GM18505 (cell line): ENCODE results near the gene FOXR1.
"Not testable (repeated sequence)": the region's sequence is repeated elsewhere in the genome, so short reads cannot be mapped to it uniquely, and the experiment has no call there.

ENCODE experiments used
- ATAC-seq: cut with Tn5 transposase; IDR thresholded peaks from one replicate; pipeline ENCODE4 v1.9.1; 2021; ENCODE audit not compliant: unreplicated experiment
- POLR2A ChIP-seq: IDR thresholded peaks from 4 replicates; pipeline ENCODE4 v1.6.1; 2011; ENCODE audit warnings: borderline replicate concordance; ENCODE audit not compliant: insufficient read depth, insufficient read length; ENCODE audit errors: extremely low read depth

FOXR1 gene

DNA sequence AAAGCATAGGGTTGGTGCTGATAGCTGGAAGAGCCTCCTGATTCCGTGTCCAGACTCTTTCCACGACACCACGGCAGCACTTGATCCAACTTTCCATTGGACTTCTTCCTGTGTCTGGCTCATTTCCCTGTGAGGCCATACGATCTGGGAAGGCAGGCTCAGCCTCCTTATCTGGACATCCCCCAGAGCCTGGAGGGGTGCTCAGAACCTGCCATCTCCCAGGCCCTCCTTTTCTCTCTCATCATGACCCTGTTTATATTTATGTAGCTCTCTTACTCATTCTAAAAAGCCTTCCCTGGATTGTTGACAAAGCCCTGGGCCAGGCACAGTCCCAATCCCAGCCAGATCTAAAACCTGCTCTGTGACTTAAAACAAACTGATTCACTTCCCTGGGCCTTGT, 38.1 kb upstream of the FOXR1 start:
- no peak for ATAC-seq
- no peak for TF ChIP-seq POLR2A

DNA sequence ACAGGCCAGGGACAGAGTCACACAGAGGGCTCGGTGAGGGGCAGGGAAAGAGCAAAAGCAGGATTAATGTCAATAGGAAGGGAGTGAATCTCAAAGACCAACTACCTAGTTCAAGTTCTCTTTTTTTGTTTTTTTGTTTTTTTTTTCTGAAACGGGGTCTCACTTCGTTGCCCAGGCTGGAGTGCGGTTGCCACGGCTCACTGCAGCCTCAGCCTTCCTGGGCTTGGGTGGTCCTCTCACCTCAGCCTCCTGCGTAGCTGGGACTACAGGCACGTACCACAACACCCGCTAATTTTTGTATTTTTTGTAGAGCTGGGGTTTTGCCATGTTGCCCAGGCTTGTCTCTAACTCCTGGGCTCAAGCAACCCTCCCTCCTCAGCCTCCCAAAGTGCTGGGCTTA, 36.2 kb upstream of the FOXR1 start:
- no peak for TF ChIP-seq POLR2A
- ATAC-seq, result no peak

DNA sequence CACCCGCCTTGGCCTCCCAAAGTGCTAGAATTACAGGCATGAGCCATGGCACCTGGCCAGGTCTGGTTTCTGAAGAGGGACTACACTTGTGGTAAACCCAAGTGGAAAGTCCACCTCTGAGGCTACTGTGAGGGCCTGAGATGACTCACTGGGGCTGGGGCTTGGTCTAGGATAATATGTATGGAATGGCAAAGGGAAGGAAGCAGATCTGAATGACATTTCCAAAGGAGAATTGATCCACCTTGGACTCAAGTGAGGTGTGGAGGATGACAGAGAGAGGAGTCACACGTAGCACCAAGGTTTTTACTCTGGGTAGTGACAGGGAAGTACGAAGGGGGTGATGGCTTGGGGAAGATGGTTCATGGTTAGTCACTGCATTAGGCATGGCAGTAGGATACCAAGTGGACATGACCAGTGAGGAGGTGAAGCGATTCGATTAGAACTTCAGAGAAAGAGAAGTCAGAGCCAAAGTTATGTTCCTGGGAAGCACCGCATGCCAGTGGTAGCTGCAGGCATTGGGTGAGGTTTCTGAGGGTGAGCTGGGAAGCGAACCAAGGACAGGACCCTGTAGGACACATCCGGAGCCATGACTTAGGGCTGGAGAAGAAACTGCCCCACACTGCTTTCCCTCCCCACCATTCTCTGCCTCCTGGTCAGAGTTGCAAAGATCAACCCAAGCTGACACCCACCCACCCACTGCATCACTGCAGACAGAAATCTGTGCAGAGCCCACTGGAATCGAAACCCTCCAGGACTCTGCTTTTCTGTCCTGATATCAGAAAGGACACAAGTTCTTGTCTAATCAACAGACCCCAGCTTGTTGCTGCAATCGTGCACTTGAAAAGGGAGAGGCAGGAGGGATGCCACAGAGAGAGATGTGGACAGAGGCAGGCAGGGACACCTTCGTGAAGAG, 32.8 kb upstream of the FOXR1 start:
- no peak for ATAC-seq
- TF ChIP-seq POLR2A, result no peak

DNA sequence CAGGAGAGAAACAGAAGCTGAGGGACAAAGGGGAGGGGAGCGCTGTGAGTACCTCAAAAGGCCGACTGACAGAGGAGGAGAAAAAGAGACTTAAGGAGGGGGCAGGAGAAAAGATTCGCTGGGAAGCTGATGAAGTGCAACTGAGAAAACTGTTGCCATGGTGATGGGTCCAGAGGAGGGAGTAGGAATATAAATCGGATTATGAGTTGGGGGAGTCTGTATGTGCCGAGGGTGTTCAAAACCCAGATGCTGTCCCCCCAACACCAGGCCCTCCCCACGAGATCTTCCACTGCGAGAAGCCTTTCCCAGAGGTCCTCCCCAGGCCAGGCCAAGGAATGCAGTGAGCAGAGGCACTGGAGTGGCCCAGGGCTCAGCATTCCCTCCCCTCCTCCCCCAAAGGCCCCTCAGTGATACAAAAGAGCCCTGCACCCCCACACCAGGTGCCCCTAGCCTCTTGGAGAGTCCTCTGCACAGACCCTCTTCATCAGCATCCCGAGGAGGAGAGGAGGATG, 32.1 kb upstream of the FOXR1 start:
- no peak for TF ChIP-seq POLR2A
- no peak for ATAC-seq

DNA sequence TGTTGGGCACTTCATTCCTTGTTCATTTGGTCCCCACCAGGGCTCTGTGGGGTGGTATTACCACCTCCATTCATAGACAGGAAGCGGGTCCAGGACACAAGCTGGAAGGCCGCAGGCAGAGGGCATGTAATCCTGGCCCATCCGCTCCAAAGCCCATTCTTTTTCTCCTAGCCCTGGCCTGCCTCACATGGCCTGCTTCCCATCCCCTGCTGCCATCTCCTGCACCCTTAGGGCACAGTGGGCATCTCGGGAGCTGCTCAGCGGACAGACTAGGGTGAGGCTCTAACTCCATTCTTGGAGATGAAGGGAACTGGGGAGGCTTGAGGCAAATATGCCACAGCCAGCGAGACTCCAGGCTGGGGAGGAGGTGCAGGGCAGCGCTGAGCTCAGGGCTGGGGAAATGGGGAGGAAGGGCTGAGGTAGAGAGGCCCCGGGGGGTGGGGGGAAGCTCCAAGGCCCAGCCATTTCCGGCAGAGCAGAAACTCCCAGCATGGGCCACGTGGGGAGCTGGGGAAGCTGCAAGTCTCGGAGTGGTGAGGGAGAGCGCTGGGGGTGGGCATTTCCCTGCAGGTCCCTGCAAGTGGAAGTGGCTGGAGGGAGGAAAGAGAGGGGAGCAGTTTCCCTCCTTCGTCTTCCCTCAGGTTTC, 31.5 kb upstream of the FOXR1 start:
- ATAC-seq, result no peak
- no peak for TF ChIP-seq POLR2A

DNA sequence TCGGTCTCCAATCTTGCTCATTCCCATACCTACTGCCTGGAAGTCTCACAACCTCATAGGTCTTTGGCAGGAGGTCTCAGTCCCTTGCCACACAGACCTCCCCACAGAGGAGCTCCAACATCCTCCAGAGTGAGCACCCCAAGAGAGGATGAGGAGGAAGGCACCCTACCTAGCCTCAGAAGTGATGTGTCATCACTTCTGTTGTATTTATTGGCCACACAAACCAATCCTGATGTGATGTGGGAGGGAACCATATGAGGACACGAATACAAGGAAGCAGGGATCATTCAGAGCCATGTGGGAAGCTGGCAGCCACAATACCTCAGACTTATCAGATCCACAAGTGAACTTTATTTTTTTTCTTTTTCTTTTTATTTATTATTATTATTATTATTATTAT, 24.5 kb upstream of the FOXR1 start:
- TF ChIP-seq POLR2A, result no peak
- ATAC-seq, result no peak

DNA sequence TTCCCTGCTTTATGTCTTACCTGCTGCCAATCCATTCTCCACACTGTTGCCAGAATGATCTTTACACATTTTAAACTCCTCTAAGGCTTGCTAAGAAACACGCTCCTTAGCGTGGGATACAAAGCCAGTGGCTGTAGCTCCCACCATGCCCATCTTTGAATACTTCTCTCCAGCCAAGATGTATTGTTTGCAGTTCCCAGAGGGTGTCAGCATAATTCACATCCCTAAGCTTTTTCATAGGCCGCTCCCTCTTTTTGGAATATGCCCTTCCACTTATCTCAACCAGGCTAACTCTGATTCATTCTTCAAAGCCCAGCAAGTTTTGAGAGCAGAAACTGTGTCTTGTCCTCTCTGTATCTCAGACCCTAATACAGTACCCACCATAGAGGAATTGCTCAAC, 23.6 kb upstream of the FOXR1 start:
- ATAC-seq, result no peak
- no peak for TF ChIP-seq POLR2A

DNA sequence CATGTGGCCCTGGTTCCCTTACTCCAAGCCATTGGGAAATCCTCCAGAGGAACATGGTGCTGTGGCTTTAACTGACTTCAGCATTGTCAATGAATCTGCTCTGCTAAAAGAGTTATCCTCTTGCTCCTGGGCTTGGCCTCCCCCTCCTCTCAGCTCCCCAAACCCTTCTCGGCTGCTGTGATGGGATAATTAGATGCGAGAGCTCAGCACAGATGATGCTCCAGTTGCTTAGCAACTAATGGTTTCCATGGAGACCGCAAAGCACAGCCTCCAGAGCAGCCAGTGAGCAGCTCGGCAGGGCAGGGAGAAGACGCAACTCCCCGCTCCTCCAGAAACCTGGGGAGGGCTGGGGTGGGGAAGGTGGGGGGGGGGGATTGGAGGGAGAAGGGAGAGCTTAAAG, 18.3 kb upstream of the FOXR1 start:
- no peak for ATAC-seq
- no peak for TF ChIP-seq POLR2A

DNA sequence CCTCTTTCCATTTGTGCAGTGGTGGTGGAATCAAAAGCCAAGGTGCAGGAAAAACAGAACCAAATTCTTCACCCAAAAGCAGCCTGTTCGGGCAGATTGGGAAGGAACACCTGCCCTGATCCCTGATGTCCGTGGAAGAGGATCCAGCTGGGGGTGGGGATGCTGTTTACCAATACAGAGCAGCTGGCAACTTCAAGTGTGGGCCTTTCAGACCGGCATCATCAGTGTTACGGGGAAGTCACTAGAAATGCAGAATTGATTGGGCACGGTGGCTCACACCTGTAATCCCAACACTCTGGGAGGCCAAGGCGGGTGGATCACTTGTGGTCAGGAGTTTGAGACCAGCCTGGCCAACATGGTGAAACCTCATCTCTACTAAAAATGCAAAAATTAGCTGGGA, 17.6 kb upstream of the FOXR1 start:
- not testable (repeated sequence) for ATAC-seq

DNA sequence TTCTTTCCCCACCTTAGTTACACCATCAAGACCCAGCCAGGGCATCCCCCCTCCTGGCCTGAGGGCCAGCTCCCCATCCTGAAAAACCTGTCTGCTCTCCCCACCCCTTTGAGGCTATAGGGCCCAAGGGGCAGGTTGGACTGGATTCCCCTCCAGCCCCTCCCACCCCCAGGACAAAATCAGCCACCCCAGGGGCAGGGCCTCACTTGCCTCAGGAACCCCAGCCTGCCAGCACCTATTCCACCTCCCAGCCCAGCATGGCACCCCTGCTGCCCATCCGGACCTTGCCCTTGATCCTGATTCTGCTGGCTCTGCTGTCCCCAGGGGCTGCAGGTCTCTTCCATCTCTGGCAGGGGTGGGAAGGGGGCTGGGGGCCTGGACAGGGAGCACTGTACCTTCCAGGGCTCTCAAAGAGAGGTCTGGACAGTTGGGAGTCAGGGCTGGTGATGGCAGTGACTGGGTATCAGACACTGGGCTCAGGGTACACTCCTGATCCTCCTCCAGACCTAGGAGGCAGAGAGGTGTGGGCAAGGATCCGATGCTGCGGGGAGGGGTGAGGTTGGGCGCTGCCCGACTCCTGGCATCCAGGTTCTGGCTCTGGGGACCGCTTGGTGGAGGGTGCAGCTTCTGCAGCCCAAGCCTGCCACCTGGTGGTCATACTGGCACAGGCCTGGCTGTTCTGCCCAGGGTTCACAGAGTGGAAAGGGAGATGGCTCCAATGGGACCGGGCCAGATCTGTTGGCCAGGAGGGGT, 15.3 kb upstream of the FOXR1 start, which contains the start of gene UPK2:
Gene UPK2 (plus strand): TSS at position 205 of the 753 bp plus-strand sequence. CDS start 53 bp downstream, at position 258.
- TF ChIP-seq POLR2A, result no peak
- ATAC-seq, result no peak

DNA sequence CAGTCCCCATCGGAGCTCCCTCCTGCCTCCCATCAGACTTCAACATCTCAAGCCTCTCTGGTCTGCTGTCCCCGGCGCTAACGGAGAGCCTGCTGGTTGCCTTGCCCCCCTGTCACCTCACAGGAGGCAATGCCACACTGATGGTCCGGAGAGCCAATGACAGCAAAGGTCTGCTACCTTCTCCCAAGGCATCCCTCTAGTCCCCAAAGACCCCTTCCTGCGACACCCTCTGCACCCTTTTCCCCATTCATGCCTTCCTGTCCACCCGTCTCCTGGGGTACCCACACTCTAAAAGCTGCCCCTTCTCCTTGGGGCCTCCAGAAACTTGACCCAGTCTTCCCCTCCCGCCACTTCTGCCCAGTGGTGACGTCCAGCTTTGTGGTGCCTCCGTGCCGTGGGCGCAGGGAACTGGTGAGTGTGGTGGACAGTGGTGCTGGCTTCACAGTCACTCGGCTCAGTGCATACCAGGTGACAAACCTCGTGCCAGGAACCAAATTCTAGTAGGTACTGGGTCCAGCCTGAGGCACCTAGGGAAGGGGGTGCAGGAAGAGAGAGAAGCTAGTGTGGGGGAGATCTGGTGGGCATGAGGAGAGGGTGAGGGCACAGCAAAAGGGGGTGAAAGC, 14.6 kb upstream of the FOXR1 start:
- no peak for TF ChIP-seq POLR2A
- no peak for ATAC-seq

DNA sequence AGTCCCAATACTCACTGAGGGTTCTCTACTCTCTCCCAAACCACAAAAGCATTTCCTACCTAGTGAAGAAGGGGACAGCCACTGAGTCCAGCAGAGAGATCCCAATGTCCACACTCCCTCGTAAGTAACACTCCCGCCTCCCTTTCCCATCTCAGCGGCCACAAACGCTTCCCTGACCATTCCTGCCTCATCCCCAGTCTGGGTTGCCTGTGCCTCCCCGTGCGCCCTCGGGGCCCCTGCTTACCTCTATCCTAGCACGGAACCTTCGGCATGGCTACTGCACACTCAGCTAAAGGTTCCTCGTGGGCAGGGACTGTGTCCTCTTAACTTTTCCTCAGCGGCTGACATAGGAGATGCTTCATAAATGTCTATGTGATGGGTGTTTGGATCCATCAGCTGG, 14.0 kb upstream of the FOXR1 start:
- no peak for TF ChIP-seq POLR2A
- ATAC-seq, result no peak

DNA sequence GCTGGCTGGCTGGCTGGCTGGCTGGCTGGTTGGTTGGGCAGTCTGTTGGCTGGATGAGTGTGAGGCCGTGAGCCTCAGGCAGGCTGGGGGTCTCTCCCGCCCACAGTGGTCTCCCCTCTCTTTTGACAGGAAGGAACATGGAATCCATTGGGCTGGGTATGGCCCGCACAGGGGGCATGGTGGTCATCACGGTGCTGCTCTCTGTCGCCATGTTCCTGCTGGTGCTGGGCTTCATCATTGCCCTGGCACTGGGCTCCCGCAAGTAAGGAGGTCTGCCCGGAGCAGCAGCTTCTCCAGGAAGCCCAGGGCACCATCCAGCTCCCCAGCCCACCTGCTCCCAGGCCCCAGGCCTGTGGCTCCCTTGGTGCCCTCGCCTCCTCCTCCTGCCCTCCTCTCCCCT, 13.6 kb upstream of the FOXR1 start:
- ATAC-seq, result no peak

More for the DNA sequence above, 13.6 kb upstream of the FOXR1 start:
- TF ChIP-seq POLR2A, result no peak
